Measurements from ENCODE around the gene SDHAF3. TPM values are rescaled to one million over a fixed set of nuclear protein-coding genes. Genes with fewer than 3 reads are reported as not detected.
A peak's percentile ranks its signal among the peaks of the same experiment; 100 is the strongest.

SDHAF3 gene
- total RNA-seq, 1 donor from 2014 or later = 18.0 TPM

DNA sequence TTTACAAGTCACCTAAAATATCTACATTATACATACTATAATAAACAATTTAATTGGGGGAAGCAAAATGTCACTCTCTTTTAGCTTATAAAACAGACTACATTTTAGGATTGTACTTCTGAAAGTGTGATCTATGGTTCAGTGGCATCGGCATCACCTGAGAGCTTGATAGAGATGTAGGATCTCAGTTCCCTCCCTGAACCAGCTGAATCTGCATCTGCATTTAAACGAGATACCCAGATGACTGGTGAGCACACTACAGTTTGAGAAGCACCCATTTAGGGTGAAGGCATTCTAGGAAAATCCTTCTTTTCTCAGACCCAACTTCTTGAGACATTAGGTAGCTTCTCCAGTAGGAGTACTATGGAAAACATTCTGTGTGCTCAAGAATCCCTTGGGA, 21.5 kb upstream of the SDHAF3 start:
- Histone ChIP-seq H3K27me3 (ENCODE audit: control insufficient read depth, insufficient read depth, low read length) (no peaks in the 10 kb centered on the region), H3K36me3 (ENCODE audit: control insufficient read depth, insufficient read depth, low read length) (no peaks in the 10 kb centered on the region), H3K4me3 (ENCODE audit: low read depth, low read length) (no peak overlapping the region)
- DNase-seq (ENCODE audit: low read depth) = no peak
- TF ChIP-seq, protein P1, sequence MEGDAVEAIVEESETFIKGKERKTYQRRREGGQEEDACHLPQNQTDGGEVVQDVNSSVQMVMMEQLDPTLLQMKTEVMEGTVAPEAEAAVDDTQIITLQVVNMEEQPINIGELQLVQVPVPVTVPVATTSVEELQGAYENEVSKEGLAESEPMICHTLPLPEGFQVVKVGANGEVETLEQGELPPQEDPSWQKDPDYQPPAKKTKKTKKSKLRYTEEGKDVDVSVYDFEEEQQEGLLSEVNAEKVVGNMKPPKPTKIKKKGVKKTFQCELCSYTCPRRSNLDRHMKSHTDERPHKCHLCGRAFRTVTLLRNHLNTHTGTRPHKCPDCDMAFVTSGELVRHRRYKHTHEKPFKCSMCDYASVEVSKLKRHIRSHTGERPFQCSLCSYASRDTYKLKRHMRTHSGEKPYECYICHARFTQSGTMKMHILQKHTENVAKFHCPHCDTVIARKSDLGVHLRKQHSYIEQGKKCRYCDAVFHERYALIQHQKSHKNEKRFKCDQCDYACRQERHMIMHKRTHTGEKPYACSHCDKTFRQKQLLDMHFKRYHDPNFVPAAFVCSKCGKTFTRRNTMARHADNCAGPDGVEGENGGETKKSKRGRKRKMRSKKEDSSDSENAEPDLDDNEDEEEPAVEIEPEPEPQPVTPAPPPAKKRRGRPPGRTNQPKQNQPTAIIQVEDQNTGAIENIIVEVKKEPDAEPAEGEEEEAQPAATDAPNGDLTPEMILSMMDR (IDR thresholded peaks at IDR 0.05; ENCODE audit: insufficient read depth, low read length, poor library complexity, severe bottlenecking) = no peak

DNA sequence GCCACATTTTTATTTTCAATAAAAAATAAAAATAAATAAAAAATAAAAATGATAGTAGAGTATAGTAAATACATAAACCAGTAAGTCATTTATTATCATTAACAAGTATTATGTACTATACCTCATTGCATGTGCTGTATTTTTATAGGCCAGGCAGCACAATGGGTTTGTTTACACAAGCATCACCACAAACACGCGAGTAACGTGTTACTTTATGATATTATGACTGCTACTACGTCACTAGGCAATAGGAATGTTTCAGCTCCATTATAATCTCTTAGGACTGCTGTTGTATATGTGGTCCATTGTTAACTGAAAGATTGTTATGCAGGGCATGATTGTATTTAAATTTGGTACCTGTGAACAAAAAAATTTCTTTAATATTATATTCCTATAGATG, 20.8 kb upstream of the SDHAF3 start:
- DNase-seq (ENCODE audit: low read depth) = no peak
- no peak overlapping the region for H3K4me3 ChIP-seq (ENCODE audit: low read depth, low read length)
- TF ChIP-seq, protein P1 (IDR thresholded peaks at IDR 0.05; ENCODE audit: insufficient read depth, low read length, poor library complexity, severe bottlenecking) = no peak
- no peaks in the 10 kb centered on the region for H3K36me3 ChIP-seq (ENCODE audit: control insufficient read depth, insufficient read depth, low read length)
- no peaks in the 10 kb centered on the region for H3K27me3 ChIP-seq (ENCODE audit: control insufficient read depth, insufficient read depth, low read length)

DNA sequence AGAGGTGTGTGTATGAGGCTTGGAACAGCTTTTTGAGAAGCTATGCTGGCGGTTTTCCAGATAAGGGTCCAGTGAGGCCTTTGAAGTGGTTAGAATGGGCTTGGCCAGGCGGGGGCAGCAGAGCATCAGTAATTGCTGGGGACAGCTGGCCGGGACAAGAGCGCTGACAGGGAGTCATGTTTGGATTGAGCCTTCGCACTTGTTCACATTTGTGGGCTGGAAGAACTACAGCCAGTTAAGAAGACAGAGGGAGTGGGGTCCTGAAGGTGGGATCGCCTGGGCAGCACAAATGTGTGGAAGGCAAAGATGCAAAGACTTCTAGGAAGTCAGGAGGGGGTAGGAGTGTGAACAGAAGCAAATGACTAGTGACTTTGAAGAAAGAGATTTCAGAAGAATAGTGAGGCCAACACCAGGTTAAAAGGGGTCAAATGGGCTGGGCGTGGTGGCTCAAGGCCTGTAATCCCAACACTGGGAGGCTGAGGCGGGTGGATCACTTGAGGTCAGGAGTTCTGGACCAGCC, 12.7 kb upstream of the SDHAF3 start:
- TF ChIP-seq, protein P1 (IDR thresholded peaks at IDR 0.05; ENCODE audit: insufficient read depth, low read length, poor library complexity, severe bottlenecking) = peak; percentile 79
- Histone ChIP-seq H3K27me3 (ENCODE audit: control insufficient read depth, insufficient read depth, low read length) (peaks cover 2% of the 10 kb centered on the region), H3K36me3 (ENCODE audit: control insufficient read depth, insufficient read depth, low read length) (no peaks in the 10 kb centered on the region), H3K4me3 (ENCODE audit: low read depth, low read length) (no peak overlapping the region)
- DNase-seq (ENCODE audit: low read depth) = peak; percentile 10

DNA sequence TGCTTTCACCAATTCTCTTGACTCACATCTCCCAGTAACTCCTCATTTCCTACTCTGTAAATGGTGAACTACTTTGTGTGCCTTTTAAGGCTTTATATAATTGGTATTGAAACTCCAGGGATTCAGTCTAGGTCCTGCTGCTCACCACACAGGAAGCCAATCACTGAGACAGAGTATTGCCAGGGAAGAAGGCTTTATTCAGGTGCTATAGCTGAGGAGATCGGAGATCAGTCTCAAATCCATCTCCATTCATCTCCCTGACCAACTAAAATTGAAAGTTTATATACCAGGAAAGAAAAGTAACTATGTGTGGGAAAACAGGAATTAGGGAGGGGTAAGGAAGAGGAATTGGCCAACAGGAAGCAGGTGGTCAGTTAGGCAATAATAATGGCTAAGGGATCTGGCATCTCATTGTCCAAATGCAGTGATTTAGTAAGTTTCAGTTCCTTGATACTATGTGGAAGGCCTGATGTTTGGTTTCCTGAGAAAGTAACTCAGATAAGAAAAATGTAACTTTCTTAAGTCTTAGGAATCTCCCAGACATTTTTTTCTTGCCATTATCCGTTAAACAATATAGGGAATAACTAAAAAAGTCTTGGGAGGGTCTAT, 10.2 kb upstream of the SDHAF3 start:
- Histone ChIP-seq H3K27me3 (ENCODE audit: control insufficient read depth, insufficient read depth, low read length) (peaks cover 2% of the 10 kb centered on the region), H3K36me3 (ENCODE audit: control insufficient read depth, insufficient read depth, low read length) (no peaks in the 10 kb centered on the region), H3K4me3 (ENCODE audit: low read depth, low read length) (no peak overlapping the region)
- DNase-seq (ENCODE audit: low read depth) = no peak
- TF ChIP-seq, protein P1 (IDR thresholded peaks at IDR 0.05; ENCODE audit: insufficient read depth, low read length, poor library complexity, severe bottlenecking) = no peak

DNA sequence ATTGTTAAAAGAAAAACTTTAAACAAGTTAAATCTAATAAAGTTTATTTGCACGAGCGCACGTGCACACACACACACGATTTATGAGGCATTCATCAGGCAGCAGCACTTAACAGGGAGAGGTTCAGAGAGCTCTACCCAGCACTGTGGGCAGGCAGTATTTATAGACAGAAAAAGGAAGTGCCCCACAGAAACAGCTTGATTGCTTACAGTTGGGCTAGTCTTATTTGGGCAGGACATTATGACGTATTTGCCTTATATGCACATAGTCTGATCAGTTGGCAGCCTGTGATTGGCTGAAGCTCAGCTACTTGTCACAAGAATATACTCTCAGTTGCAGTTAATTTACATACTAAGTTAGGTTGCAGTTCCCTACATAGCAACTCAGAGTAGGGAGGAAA, 1.2 kb upstream of the SDHAF3 start:
- TF ChIP-seq, protein P1 (IDR thresholded peaks at IDR 0.05; ENCODE audit: insufficient read depth, low read length, poor library complexity, severe bottlenecking) = no peak
- Histone ChIP-seq H3K4me3 (ENCODE audit: low read depth, low read length) (no peak overlapping the region), H3K27me3 (ENCODE audit: control insufficient read depth, insufficient read depth, low read length) (no peaks in the 10 kb centered on the region), H3K36me3 (ENCODE audit: control insufficient read depth, insufficient read depth, low read length) (no peaks in the 10 kb centered on the region)
- DNase-seq (ENCODE audit: low read depth) = no peak

DNA sequence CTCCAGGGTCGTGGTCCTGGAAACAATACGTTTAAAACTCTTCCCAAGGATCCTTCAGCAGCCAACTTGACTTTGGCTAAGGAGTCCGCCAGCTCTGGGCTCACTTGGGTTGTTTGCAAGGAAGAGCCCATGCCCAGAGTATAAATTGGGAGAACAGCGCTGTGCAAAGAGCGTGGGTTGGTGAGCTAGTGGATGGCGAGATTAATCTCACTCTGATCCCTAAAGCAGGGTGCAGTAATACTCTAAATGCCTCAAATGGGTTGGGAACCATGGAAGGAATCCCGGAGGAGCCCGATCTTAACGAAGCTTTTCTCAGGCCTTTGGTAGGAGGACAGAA, 495 bp upstream of the SDHAF3 start:
- DNase-seq (ENCODE audit: low read depth) = no peak

More for the DNA sequence above, 495 bp upstream of the SDHAF3 start:
- TF ChIP-seq, protein P1 (IDR thresholded peaks at IDR 0.05; ENCODE audit: insufficient read depth, low read length, poor library complexity, severe bottlenecking) = no peak
- Histone ChIP-seq H3K4me3 (ENCODE audit: low read depth, low read length) (peak overlapping the region; percentile 73), H3K27me3 (ENCODE audit: control insufficient read depth, insufficient read depth, low read length) (no peaks in the 10 kb centered on the region), H3K36me3 (ENCODE audit: control insufficient read depth, insufficient read depth, low read length) (no peaks in the 10 kb centered on the region)

Measured in kidney epithelial cell (primary cell).